PFSK-1 (cell line): ENCODE measurements around the gene LPCAT2.

Source experiments
- POLR2AphosphoS5 ChIP-seq: IDR thresholded peaks from 2 replicates; pipeline ENCODE4 v1.6.1; 2012; ENCODE audit warnings: low read depth, mild to moderate bottlenecking, control low read depth, low read length, moderate library complexity
- SIN3A ChIP-seq: IDR thresholded peaks from 2 replicates; pipeline ENCODE4 v1.6.1; 2012; ENCODE audit warnings: mild to moderate bottlenecking, low read length, moderate library complexity, borderline replicate concordance; ENCODE audit not compliant: insufficient read depth

DNA sequence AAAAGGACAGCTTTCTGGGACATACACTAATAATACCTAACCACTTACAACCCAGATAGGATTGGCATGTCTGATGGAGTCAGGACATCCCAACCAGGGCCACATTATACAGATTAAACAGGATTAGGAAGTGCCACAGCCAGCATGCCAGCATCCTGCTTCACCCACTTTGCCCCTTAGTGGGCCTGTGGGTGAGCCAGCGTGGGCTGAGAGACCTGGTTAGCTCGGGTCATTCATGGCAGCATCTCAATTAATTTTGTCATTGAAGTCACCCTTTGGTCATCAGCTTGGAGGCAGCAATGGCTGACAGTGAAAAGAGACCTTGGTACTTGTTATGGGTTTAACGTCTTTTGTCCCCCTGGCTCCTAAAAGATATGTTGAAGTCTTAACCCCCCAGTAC, 117.0 kb downstream of the LPCAT2 start:
- TF ChIP-seq POLR2AphosphoS5 (no peak), SIN3A (no peak)
